ENCODE measurements around the gene ATP6V0D1. TPM values are rescaled to one million over a fixed set of nuclear protein-coding genes. Genes with fewer than 3 reads are reported as not detected.

ATP6V0D1 gene
- total RNA-seq, 1 experiment from 2014 or later = 99.0 TPM

- DNase-seq (ENCODE audit: low spot score) = no peak
Observed at GRCh38 chr16:67407176-67407787, 73.7 kb downstream of the ATP6V0D1 start.

GRCh38 chr16:67406111-67406971, 74.6 kb downstream of the ATP6V0D1 start:
- DNase-seq (ENCODE audit: low spot score) = no peak

- no peak for DNase-seq (ENCODE audit: low spot score)
Observed at GRCh38 chr16:67405336-67405735, 75.6 kb downstream of the ATP6V0D1 start.

- no peak for DNase-seq (ENCODE audit: low spot score)
Observed at GRCh38 chr16:67404740-67405226, 76.2 kb downstream of the ATP6V0D1 start.

- no peak for DNase-seq (ENCODE audit: low spot score)
Observed at GRCh38 chr16:67403976-67404555, 76.9 kb downstream of the ATP6V0D1 start.

GRCh38 chr16:67400901-67401300, 80.1 kb downstream of the ATP6V0D1 start:
- DNase-seq (ENCODE audit: low spot score) = no peak

GRCh38 chr16:67399749-67400704, 80.9 kb downstream of the ATP6V0D1 start:
- no peak for DNase-seq (ENCODE audit: low spot score)

GRCh38 chr16:67399218-67399733, 81.7 kb downstream of the ATP6V0D1 start:
- no peak for DNase-seq (ENCODE audit: low spot score)

- no peak for DNase-seq (ENCODE audit: low spot score)
Observed at GRCh38 chr16:67398546-67399217, 82.3 kb downstream of the ATP6V0D1 start.

- no peak for DNase-seq (ENCODE audit: low spot score)
Observed at GRCh38 chr16:67397812-67398545, 83.0 kb downstream of the ATP6V0D1 start.

- DNase-seq (ENCODE audit: low spot score) = no peak
Observed at GRCh38 chr16:67397036-67397801, 83.7 kb downstream of the ATP6V0D1 start.

GRCh38 chr16:67396159-67397035, 84.6 kb downstream of the ATP6V0D1 start:
- peak; percentile 74 for DNase-seq (ENCODE audit: low spot score)

- DNase-seq (ENCODE audit: low spot score) = no peak
Observed at GRCh38 chr16:67395458-67396158, 85.3 kb downstream of the ATP6V0D1 start.

- no peak for DNase-seq (ENCODE audit: low spot score)
Observed at GRCh38 chr16:67395105-67395457, 85.9 kb downstream of the ATP6V0D1 start.

- no peak for DNase-seq (ENCODE audit: low spot score)
Observed at GRCh38 chr16:67394155-67395104, 86.5 kb downstream of the ATP6V0D1 start.

GRCh38 chr16:67393788-67394154, 87.2 kb downstream of the ATP6V0D1 start:
- DNase-seq (ENCODE audit: low spot score) = no peak

All from H4 (cell line).